Fibroblast of lung (primary cell): ENCODE results near the gene CAPZA2. TPM values are rescaled to one million over a fixed set of nuclear protein-coding genes. Genes with fewer than 3 reads are reported as not detected.

Experiments
- DNase-seq, 2 donors: peaks; one replicate each; pipeline versions ENCODE4 v3.0.0 to v3.0.0-alpha.2; 2010; ENCODE audit warnings: low read depth in 2 of 2
- H2AFZ ChIP-seq: 2 replicates; pipeline ENCODE4 v1.5.1; 2012; ENCODE audit warnings: low read length, control low read depth, inconsistent platforms
- H3K27ac ChIP-seq: 2 replicates; pipeline ENCODE4 v1.5.1; 2011; ENCODE audit warnings: low read length, control low read depth; ENCODE audit not compliant: insufficient read depth
- H3K27me3 ChIP-seq: 2 replicates; pipeline ENCODE4 v1.5.1; 2011; ENCODE audit warnings: mild to moderate bottlenecking, low read length; ENCODE audit not compliant: control insufficient read depth, insufficient read depth
- H3K36me3 ChIP-seq: 2 replicates; pipeline ENCODE4 v1.5.1; 2011; ENCODE audit warnings: low read length; ENCODE audit not compliant: control insufficient read depth, insufficient read depth
- H3K4me1 ChIP-seq: 2 replicates; pipeline ENCODE4 v1.5.1; 2011; ENCODE audit warnings: low read length; ENCODE audit not compliant: control insufficient read depth, insufficient read depth; ENCODE audit errors: extremely low read depth
- H3K4me2 ChIP-seq: 2 replicates; pipeline ENCODE4 v1.5.1; 2011; ENCODE audit warnings: low read length, control low read depth; ENCODE audit not compliant: insufficient read depth; ENCODE audit errors: extremely low read depth
- H3K4me3 ChIP-seq, 4 experiments: fragments of 200-600 bp in 1 of 4; sonication (generic) in 1 of 4; replicated peaks in 1 of 4; 2 replicates each; pipeline ENCODE4 v1.5.1; 2011 to 2016; ENCODE audit warnings: low read length in 4 of 4, low read depth in 3 of 4, mild to moderate bottlenecking in 3 of 4, control low read depth in 2 of 4, inconsistent platforms in 1 of 4, mixed read lengths in 1 of 4; ENCODE audit not compliant: insufficient read depth in 1 of 4; ENCODE audit errors: control extremely low read depth in 1 of 4
- H3K79me2 ChIP-seq: 2 replicates; pipeline ENCODE4 v1.5.1; 2012; ENCODE audit warnings: mild to moderate bottlenecking, low read length, inconsistent platforms; ENCODE audit not compliant: control insufficient read depth, insufficient read depth
- H3K9ac ChIP-seq: 2 replicates; pipeline ENCODE4 v1.5.1; 2011; ENCODE audit warnings: mild to moderate bottlenecking, low read length, control low read depth; ENCODE audit not compliant: insufficient read depth
- H3K9me3 ChIP-seq: 2 replicates; pipeline ENCODE4 v1.5.1; 2012; ENCODE audit warnings: low read depth, low read length; ENCODE audit not compliant: control insufficient read depth, insufficient read depth
- H4K20me1 ChIP-seq: 2 replicates; pipeline ENCODE4 v1.5.1; 2011; ENCODE audit warnings: low read length; ENCODE audit not compliant: control insufficient read depth, insufficient read depth; ENCODE audit errors: extremely low read depth
- EZH2 ChIP-seq: IDR thresholded peaks from 2 replicates; pipeline ENCODE4 v1.5.1; 2012; ENCODE audit warnings: low read length, control low read depth, mild to moderate bottlenecking; ENCODE audit errors: missing control alignments
- polyA plus RNA-seq, 2 donors: library from polyadenylated mRNA; depleted of rRNA in 1 of 2; stranded (reverse) in 1 of 2; unstranded in 1 of 2; fragments of >200 nt; gene quantifications; 2 replicates each; pipeline ENCODE4 v1.2.1, GENCODE V29; 2011 to 2012; ENCODE audit warnings: missing spikeins in 1 of 2
- total RNA-seq: library from RNA; depleted of rRNA; stranded (reverse); fragments of >200 nt; gene quantifications from 2 replicates; pipeline ENCODE4 v1.2.1, GENCODE V29; 2014
- TF ChIP-seq, protein P1 (sequence below), 2 donors: IDR thresholded peaks in 1 of 2; conservative IDR thresholded peaks in 1 of 2; 1 replicate in 1 of 2; 2 replicates in 1 of 2; pipeline ENCODE4 v1.5.1; 2011 to 2012; ENCODE audit warnings: low read length in 2 of 2, control low read depth in 1 of 2, inconsistent platforms in 1 of 2, low read depth in 1 of 2, mild to moderate bottlenecking in 1 of 2

The CAPZA2 gene
- total and polyA plus RNA-seq, 2 donors (not counting 1 experiment from before 2014, with no cell fraction given), result 123 to 205 TPM

DNA sequence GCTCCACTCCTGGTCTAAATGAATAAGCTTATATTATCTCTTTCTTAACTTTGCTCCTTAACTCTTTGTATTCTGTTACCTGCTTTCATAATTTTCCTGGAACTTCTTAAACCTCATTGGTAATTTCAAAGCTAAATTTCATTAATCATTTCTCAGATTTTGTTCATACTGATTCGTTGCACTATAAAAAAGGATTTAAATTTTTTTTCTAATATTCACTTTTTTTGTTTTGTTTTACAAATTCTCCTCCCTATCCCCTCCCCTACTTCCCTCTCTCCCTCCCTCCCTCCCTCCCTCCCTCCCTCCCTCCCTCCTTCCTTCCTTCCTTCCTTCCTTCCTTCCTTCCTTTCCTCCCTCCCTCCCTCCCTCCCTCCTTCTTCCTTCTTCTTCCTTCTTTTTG lies 105.6 kb downstream of the CAPZA2 start:
- no peak overlapping the region for H2AFZ ChIP-seq
- H4K20me1 ChIP-seq, result no peaks in the 10 kb centered on the region
- H3K4me2 ChIP-seq, result no peak overlapping the region
- no peak overlapping the region for H3K27ac ChIP-seq
- H3K9ac ChIP-seq, result no peak overlapping the region
- DNase-seq, result no peak
- H3K4me3 ChIP-seq, result no peak overlapping the region
- no peak for TF ChIP-seq EZH2
- TF ChIP-seq, protein P1, sequence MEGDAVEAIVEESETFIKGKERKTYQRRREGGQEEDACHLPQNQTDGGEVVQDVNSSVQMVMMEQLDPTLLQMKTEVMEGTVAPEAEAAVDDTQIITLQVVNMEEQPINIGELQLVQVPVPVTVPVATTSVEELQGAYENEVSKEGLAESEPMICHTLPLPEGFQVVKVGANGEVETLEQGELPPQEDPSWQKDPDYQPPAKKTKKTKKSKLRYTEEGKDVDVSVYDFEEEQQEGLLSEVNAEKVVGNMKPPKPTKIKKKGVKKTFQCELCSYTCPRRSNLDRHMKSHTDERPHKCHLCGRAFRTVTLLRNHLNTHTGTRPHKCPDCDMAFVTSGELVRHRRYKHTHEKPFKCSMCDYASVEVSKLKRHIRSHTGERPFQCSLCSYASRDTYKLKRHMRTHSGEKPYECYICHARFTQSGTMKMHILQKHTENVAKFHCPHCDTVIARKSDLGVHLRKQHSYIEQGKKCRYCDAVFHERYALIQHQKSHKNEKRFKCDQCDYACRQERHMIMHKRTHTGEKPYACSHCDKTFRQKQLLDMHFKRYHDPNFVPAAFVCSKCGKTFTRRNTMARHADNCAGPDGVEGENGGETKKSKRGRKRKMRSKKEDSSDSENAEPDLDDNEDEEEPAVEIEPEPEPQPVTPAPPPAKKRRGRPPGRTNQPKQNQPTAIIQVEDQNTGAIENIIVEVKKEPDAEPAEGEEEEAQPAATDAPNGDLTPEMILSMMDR (conservative IDR thresholded peaks at IDR 0.05 in 1 of 2, IDR thresholded peaks at IDR 0.05 in 1 of 2; ENCODE audit: low read depth in 1 of 2, low read length in 2 of 2), result no peak
- H3K9me3 ChIP-seq, result no peaks in the 10 kb centered on the region
- no peaks in the 10 kb centered on the region for H3K27me3 ChIP-seq
- peaks cover 2% of the 10 kb centered on the region for H3K79me2 ChIP-seq
- H3K4me1 ChIP-seq, result no peaks in the 10 kb centered on the region
- no peaks in the 10 kb centered on the region for H3K36me3 ChIP-seq

DNA sequence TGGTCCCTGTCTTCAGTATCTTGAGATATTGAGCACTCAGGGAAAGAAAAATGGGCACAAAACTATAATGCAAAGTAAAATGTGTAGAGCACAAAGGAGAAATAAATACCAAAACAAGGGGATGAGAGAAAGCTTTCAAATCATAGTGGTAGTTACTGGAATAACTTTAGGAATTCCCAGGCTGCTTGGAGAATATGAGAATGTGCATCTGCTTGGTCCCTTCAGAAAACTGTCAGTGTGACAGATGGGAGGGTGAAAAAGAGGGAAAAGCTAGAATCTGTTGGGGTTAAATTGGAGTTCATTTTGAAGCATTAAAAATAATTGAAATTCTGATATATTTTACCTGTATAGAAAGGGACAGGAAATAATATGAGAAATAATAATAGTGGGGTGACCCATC lies 106.2 kb downstream of the CAPZA2 start:
- H3K4me2 ChIP-seq, result no peak overlapping the region

DNA sequence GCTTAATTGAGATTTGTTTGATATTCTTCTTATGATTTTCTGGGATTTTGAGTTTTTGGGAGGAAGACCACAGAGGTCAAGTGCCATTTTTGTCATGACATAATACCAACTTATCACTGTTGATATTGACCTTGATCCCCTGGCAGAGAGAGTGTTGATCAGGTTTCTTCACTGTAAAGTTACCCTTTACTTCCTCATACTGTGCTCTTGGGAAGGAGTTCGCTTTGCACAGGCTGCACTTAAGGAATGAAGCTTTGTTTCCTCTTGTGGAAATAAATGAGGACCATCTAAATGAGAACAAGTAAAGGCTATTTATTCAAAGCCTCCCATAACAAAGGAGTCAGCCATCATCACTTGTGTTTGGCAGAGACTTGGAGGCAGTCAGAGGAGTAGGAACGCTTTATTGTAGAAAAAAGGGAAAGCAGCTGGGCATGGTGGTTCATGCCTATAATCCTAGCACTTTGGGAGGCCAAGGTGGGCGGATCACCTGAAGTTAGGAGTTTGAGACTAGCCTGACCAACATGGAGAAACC lies 107.0 kb downstream of the CAPZA2 start:
- no peak for DNase-seq
- H3K9ac ChIP-seq, result no peak overlapping the region
- no peak for TF ChIP-seq EZH2
- TF ChIP-seq, protein P1 (conservative IDR thresholded peaks at IDR 0.05 in 1 of 2, IDR thresholded peaks at IDR 0.05 in 1 of 2; ENCODE audit: low read depth in 1 of 2, low read length in 2 of 2), result no peak
- no peak overlapping the region for H3K27ac ChIP-seq
- no peak overlapping the region for H3K4me2 ChIP-seq
- no peak overlapping the region for H3K4me3 ChIP-seq
- H4K20me1 ChIP-seq, result no peaks in the 10 kb centered on the region
- H3K79me2 ChIP-seq, result peaks cover 2% of the 10 kb centered on the region
- no peaks in the 10 kb centered on the region for H3K36me3 ChIP-seq
- H3K4me1 ChIP-seq, result no peaks in the 10 kb centered on the region
- H3K27me3 ChIP-seq, result no peaks in the 10 kb centered on the region
- no peak overlapping the region for H2AFZ ChIP-seq
- H3K9me3 ChIP-seq, result no peaks in the 10 kb centered on the region

More for the DNA sequence above, 106.2 kb downstream of the CAPZA2 start:
- no peak overlapping the region for H3K4me3 ChIP-seq
- H3K27ac ChIP-seq, result no peak overlapping the region
- no peak for TF ChIP-seq EZH2
- TF ChIP-seq, protein P1 (conservative IDR thresholded peaks at IDR 0.05 in 1 of 2, IDR thresholded peaks at IDR 0.05 in 1 of 2; ENCODE audit: low read depth in 1 of 2, low read length in 2 of 2), result no peak
- DNase-seq, result no peak
- H3K79me2 ChIP-seq, result peaks cover 2% of the 10 kb centered on the region
- no peaks in the 10 kb centered on the region for H3K9me3 ChIP-seq
- H3K27me3 ChIP-seq, result no peaks in the 10 kb centered on the region
- no peaks in the 10 kb centered on the region for H3K36me3 ChIP-seq
- no peak overlapping the region for H3K9ac ChIP-seq
- H4K20me1 ChIP-seq, result no peaks in the 10 kb centered on the region
- H2AFZ ChIP-seq, result no peak overlapping the region
- H3K4me1 ChIP-seq, result no peaks in the 10 kb centered on the region
